ENCODE data around the gene SPATA32. TPM values are rescaled to one million over a fixed set of nuclear protein-coding genes. Genes with fewer than 3 reads are reported as not detected.
"Not testable (repeated sequence)": the region's sequence is repeated elsewhere in the genome, so short reads cannot be mapped to it uniquely, and the experiment has no call there.

Gene SPATA32, protein sequence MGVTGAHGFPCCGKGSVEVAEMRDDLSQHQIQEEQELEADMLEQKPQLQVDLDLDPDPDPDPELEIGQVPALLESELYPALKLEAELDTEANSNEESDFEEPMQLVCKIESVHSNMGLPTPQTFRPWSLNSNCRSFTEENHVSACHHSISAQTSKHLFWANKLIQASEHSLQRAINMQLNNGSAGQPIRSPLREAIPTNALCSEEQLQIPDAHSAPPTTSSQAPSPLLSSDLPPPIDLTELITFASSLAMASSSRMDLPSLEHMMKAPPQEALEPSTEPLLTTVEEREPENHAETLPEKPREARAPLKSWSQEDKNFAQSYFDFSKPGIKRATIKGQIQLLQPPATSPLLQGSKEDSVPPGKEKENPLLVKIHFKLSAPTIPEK
- not detected for total RNA-seq

DNA sequence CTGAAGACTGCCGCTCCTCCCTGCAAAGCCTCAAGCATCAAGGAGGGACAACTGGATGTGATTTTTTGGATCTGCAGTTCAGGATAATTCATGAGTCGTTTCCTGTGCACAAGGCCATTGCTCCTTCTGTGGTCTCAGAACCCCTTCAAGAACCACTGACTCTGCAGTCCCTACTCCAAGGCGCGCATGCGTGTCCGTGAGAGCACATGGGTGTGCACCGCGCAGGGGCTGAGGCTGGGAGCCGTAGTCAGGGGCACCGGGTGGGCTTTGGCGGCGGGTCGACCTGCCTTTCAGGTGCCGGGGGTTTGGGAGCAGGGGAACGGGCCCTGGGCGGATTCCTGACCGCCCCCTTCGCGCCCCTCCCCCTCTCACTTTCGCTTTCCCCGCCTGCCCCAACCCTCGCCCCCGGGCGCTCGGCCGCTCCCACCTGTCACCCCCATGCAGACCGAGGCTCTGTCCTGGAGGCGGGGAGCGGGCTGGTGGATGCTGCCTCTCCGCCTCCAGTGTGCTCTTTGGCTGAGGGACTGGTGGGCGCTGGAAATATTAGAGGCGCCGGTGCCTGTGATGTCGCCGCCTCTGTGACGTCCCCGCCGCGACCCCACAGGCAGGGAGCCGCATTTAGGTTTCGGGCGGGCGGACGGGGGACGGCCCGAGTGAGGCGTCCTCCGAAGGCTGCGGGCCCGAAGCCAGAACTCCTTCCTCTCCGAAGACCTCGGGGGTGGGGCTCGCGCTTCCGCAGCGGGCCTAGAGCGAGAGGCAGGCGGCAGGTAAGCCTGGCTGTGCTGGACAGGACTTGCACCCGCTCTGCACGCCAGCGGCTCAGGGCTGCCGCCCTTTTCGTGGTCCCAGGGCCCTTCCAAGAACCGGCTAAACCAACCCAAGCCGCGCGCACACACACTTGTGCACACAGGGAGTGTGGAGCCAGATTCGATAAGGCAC is at the start of gene SPATA32:
SPATA32 (minus strand) TSS at position 518 of the 939 bp plus-strand sequence; CDS start at position 440, 78 bp downstream.
- peak; percentile 66 for DNase-seq (ENCODE audit: low spot score)
- peak; percentile 76 for ATAC-seq

DNA sequence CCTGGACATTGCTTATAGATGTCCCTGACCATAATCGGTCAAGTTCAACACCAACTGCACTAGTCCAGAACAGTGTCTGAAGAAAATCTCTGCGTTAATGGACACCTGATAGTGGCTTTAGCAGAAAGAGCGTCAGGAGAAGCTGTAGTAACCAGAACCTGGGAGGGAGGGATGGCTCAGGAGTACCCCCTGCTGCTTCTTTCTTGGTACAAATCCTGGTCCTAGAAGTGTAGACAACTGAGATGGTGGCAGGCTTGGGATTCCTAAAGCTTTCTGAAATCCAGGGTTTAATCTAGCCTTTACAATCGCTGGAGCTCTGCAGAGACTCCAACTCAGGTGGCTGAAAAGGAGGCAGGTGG is 49.5 kb upstream of the SPATA32 start:
- no peak for DNase-seq (ENCODE audit: low spot score)
- ATAC-seq = no peak

DNA sequence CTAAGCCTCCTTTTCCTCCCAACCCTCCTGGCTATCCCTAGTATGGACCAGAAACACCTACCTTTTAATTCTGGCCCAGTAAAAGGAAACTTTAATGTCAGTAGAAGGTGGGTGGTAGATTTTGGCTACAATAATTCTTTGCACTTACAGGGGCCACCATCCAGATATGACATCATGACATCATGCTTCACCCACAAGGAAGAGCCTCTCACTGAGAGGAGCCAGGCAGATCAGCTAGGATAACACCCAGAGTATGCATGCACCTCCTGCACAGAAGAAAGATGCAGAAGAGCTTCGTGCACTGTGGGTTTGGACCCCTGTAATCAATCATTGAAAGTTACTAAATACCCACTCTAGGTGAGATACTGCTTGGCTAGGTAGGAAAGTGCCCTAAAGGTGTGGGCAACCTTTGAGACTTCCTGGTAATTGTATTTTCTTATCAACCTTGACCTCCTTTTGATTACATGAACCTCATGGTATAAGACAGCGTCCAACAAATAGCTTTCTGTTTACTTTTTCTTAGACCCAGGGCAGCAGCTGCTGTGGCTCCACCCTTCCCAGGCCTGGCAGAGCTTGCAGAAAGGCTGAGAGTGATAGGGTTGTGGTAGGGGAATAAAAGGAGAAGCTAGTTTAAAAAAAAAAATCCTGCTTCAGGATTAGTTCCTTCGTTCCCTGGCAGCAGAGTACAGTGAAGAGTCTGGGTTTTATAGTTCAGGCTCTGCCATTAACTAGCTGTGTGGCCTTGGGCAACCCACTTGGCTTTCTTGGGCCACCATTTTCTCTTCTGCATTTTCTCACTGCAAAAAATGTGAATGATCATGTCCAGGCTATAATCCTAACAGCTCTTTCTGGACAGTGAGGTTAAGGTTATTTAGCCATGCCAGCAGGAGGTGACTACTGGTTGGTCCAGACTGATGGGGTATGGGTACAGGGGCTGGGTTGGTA is 48.8 kb upstream of the SPATA32 start:
- peak; percentile 69 for ATAC-seq

DNA sequence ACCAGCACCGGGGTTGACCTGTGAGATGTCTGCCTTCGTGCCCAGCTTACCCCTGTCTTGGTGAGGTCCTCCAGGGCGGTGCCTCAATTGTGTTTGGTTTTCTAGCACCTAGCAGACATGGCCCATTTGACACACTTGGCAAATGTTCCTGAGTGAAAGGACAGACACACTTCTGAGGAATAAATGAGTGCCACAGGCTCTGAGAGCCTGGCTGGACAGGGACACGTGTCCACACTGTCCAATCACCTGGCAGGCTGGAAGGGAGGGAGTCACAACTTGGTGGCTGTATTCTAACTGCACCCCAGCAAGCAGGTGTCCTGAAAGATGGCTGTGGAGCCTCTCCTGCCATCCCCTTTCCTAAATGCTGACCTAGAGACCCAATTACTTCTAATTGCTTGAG is 47.5 kb upstream of the SPATA32 start:
- no peak for ATAC-seq
- no peak for DNase-seq (ENCODE audit: low spot score)

More for the DNA sequence above, 48.8 kb upstream of the SPATA32 start:
- DNase-seq (ENCODE audit: low spot score) = peak; percentile 80

DNA sequence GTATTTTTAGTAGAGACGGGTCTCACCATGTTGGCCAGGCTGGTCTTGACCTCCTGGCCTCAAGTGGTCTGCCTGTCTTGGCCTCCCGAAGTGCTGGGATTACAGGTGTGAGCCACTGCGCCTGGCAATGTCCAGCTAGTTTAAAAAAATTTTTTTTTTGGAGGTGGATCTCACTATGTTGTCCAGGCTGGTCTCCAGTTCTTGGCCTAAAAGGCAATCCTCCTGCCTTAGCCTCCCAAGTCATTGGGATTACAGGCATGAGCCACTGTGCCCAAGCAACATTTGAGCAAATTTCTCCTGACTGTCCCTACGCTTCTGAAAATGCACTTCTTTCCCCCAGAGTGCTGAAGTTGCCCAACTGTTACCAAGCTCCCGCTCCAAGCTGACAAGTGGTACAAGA is 46.9 kb upstream of the SPATA32 start:
- no peak for ATAC-seq
- no peak for DNase-seq (ENCODE audit: low spot score)

DNA sequence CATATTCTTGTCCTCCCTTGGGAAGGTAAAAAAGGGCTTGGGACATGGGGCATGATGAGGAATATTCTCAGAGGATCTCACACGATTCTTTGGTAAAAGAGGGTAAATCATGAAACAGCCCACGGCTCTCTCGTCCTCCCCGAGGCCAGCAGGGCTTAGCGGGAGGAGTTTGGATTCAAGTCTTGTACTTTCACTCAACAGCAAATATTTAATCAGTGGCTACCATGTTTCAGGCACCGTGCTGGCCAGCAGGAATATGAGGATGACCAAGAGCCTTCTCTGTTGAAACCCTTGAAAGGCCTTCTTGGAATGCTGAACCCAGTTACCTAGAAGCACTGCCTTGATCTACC is 46.1 kb upstream of the SPATA32 start:
- ATAC-seq = peak; percentile 26
- no peak for DNase-seq (ENCODE audit: low spot score)

DNA sequence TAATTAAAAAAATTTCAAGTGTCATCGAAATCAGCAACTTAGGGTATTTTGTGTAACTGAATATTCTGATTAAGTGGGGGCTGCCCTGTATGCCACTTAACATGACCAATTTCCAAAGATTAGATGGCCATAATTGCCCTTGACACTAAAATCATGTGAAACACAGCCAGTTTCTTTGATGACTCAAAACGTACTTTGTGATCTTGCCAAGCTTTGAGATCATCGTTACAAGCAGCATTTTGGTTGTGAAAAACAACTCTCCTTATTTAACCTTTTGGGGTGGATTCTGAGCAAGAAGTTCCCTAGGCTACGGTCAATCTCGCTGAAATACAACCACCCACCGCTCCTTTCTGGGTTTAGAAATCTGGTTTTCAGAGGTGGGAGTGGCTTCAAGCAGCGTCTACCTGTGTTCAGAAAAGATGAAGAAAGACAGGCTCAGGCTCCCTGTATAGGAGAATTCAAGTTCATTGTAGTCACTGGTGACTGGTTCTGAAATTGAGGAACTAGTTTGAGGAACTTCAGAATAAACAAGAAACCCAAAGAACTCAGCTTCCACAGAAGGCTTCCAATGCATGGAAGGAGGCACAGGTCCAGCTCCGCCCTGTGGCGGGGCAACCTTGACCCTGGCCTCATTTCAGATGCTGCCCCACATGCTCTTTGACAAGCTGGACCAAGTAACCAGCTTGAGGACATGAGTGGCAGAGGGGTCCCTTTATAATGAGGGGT is 45.6 kb upstream of the SPATA32 start:
- DNase-seq (ENCODE audit: low spot score) = no peak
- peak; percentile 12 for ATAC-seq

DNA sequence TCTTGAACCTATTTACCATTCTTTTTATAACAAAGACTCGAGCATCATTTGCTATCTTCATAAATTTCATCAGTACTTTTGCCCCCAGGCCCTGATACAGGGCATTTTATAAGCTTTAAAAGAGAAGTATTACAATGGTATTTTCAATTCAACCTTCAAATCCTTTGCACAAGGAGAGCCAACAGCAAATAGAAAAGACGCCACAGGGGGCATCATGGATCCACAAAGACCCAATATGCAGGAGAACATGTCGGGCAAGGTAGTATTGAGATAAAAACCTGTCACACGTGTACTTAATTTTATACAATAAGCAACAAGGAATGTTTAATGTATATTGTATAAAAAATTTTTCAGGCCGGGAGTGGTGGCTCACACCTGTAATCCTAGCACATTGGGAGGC is 44.7 kb upstream of the SPATA32 start:
- no peak for DNase-seq (ENCODE audit: low spot score)
- no peak for ATAC-seq

DNA sequence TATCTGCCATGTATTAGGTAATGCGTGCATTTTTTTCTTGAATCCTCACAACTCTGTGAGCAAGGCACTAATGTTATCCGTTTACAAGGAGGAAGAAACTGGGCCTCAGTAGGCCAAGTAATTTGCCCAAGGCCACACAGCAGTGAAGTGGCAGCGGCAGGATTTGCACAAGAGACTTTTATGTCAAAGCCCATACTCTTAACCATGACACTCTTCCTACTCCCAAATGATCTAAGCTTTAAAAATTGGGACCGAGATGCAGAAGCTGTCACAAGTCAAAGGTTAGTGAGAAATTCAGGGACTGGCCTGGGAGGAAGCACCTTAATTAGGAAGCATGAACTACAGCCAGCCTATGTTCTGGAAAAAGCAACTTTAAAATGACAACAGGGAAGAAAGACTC is 44.2 kb upstream of the SPATA32 start:
- DNase-seq (ENCODE audit: low spot score) (no peak), ATAC-seq (no peak)

DNA sequence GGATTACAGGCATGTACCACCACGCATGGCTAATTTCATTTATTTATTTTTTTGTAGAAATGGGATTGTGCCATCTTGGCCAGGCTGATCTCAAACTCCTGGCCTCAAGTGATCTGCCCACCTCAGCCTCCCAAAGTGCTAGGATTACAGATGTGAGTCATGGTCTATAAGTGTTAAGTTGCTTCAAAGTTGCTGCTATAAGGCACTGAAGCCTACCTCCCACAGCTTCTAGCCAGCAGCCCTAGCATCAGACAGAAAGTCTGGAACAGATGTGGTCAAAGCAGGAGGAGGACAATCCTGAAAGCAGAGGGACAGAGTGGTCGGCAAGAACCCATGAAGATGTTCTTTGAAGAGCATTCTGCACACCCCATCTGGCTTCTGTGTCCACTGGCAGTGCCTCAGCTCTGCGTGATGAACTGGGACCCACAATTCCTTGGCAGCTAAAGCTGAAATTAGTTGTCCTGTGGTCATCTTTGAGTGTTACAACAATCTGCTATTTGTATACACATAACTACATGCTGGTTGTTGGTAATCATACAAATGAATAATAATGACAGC is 43.7 kb upstream of the SPATA32 start:
- no peak for DNase-seq (ENCODE audit: low spot score)

DNA sequence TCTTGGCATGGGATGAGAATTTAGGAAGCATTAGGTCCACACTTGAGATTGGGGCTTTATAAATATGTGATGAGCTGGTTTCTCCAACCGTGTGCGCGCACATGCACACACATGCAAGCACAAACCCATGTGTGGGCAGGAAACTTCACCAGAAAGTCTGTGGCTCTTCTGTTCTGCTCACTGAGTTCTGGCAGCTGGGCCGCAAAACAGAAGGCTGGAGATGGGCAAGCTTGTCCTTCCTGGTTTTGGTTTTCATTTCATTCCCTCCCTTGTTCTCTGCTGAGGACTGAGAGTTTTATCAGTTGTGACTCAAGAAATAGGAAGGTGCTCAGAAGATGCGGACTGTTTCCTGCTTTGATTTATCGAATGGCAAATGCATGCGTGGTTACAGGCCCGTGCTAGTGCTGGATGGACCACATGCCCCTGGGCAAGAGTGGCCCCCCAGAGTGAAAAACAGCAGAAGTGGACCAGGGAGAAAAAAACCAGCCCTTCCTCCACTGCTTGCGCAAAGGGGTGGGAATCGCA is 40.8 kb upstream of the SPATA32 start:
- no peak for DNase-seq (ENCODE audit: low spot score)
- peak; percentile 12 for ATAC-seq

More for the DNA sequence above, 43.7 kb upstream of the SPATA32 start:
- no peak for ATAC-seq

DNA sequence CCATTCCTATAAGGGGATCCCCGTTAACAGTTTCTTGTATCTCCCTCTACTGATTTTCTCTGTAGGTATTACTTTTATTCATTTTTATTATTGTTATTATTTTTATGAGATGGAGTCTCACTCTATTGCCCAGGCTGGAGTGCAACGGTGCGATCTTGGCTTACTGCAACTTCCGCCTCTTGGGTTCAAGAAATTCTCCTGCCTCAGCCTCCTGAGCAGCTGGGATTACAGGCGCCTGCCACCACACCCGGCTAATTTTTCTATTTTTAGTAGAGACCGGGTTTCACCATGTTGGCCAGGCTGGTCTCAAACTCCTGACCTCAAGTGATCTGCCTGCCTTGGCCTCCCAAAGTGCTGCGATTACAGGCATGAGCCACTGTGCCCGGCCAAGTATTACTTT is 40.3 kb upstream of the SPATA32 start:
- DNase-seq (ENCODE audit: low spot score); ATAC-seq: not testable (repeated sequence)

DNA sequence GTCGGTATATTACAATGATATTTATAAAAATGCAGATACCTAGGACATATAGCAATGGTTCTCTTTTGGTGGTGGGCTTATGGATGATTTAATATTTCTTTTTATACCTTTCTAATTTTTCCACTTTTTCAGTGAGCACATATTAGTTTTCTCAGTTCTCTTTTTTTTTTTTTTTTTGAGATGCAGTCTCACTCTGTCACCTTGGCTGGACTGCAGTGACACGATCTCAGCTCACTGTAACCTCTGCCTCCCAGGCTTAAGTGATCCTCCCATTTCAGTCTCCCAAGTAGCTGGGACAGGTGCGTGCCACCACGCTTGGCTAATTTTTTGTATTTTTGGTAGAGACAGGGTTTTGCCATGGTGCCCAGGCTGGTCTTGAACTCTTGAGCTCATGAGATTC is 39.8 kb upstream of the SPATA32 start:
- ATAC-seq = no peak
- no peak for DNase-seq (ENCODE audit: low spot score)

DNA sequence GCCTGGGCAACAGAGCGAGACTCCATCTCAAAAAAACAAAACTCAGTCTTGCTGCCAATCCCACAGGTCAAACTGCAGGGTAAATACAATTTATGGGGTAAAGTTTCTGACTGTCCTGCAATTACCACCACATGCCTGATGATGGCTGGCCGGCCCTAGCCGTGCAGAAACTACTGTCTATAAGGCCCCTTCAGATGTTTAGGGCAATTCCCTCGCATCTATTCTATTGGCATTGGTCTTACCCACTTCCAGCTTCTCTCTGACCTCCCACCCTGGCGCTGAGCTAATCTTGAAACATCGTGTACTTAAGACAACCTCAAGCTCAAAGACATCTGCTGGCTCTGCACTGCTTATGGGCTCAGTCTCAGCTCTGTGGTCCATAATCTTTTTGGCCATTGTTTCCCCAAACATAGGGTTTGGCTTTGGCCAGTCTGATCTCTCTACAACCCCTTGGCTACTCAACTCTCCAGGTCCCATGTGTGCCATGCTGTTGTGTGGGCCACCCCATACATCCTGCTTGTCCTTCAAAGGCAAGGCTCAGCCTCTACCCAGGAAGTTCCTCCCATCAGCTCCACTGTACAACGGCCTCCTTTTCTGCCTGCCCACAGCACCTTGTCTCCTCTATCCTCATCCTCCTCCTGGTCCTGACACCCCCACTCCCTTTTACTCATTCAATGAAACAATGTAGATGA is 38.3 kb upstream of the SPATA32 start:
- DNase-seq (ENCODE audit: low spot score) (no peak), ATAC-seq (peak; percentile 62)

DNA sequence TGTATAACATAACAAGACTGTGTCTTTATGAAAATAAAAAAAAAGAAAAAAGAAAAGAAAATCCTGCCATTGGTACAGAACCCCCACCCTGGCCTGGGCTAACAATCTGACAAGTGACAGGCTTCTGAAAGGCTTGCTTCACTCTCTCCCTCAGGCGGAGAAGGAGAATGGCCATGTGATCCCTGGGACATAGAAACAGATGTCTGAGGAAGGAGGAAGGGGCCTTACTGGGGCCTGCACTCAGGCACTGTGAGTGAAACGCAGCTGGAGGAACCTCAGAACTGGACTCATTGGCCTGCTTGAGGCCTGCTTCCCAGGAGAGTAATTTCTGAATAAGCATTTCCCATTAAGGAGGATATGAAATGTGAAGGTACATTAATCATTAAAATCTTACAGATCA is 37.5 kb upstream of the SPATA32 start:
- DNase-seq (ENCODE audit: low spot score) (no peak), ATAC-seq (peak; percentile 18)

DNA sequence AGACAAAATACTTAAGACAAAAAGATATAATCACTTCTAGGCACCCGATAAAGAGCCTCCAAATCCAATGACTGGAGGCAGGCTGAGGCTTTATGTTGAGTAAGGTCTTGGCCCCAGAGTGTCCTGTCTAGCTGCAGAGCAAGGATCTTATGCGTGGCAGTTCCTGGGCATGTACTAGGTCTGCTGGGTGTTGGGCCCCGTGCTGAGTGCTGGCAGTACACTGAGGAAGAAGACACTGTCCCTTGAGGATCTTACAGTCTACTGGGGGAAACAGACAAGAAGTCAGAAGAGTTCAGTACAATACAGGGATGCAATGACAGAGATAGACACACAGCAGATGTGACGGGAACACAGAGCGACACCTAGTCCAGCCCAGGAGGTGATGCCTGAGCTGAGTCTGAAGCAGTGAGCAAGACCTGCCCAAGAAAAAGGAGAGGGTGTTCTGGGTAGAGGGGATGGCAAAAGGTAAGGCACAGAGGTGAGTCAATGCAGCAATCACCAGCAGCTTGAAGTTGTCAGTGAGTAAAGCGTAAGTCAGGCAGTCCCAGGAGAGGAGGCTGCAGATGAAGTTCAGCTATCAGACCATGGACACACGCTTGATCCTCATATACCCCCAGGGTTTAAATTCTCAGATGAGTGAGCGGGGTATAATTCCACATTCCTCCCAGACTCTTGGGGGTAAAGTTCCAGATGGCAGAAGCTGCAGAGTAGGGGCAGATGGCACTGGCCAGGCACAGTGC is 36.8 kb upstream of the SPATA32 start:
- no peak for DNase-seq (ENCODE audit: low spot score)
- no peak for ATAC-seq

DNA sequence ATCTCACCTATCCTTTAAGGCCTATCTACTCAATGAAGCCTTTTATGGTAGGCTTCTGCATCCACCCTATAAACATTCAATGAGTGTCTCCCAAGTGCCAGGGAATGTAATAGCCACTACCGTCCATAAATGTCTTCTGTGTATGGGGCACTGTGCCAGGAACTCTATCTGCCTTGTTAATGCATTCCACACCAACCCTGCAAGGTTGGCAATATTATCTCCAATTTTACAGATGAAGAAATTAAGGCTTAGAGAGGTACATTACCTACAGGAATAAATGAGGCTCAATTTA is 34.9 kb upstream of the SPATA32 start:
- DNase-seq (ENCODE audit: low spot score) (no peak), ATAC-seq (no peak)

DNA sequence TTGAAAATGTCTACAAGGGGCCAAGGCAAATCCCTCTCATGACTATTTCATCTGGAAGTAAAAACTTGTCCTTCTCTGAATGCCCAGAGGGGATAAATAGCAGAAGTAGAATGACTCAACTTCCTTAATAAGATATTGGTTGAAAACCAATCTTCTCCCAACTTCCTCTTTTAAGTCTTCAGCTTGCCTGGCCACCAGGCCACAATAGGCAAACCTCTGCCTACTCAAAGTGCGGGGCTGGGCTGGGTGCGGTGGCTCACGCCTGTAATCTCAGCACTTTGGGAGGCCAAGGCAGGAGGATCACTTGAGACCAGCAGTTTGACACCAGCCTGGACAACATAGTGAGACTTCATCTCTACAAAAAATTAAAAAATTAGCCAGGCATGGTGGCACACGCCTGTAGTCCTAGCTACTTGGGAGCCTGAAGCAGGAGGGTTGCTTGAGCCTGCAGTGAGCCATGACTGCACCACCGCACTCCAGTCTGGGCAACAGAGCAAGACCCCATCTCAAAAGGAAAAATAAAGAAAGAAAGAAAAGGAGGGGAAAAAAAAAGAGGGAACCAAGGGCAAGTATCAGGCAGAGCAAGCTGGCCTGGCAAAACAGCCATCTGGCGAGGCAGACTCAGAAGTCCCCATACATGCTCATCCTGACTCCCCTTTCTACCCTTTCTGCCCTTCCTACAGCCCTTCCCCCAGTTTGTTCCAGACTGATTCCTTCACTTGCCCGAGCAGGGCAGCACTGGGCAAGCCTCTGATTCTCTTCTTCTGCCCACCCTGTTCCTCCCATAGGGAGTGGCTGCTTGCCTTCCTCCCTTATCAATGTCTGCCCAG is 34.3 kb upstream of the SPATA32 start:
- ATAC-seq (no peak), DNase-seq (ENCODE audit: low spot score) (no peak)

All from left lobe of liver (tissue), 2 donors.